ENCODE data around the gene TCF19. TPM values are rescaled to one million over a fixed set of nuclear protein-coding genes. Genes with fewer than 3 reads are reported as not detected.

TCF19 gene
- total RNA-seq, 2 donors from 2014 or later, result 10.8 to 12.5 TPM

- Histone ChIP-seq H3K4me1 (ENCODE audit: control insufficient read depth, insufficient read depth, low read length) (no peaks in the 10 kb centered on the region), H3K27me3 (ENCODE audit: control insufficient read depth, insufficient read depth, low read length, poor library complexity, severe bottlenecking) (no peaks in the 10 kb centered on the region), H3K4me3 (ENCODE audit: low read length) (no peak overlapping the region), H3K27ac (ENCODE audit: low read depth, low read length) (no peak overlapping the region), H3K9me3 (ENCODE audit: control insufficient read depth, low read length) (no peaks in the 10 kb centered on the region), H3K9ac (ENCODE audit: extremely low read depth, low read length, poor library complexity, severe bottlenecking) (no peak overlapping the region), H3K36me3 (ENCODE audit: control insufficient read depth, insufficient read depth, low read length) (peaks cover 10% of the 10 kb centered on the region)
- Mint-ChIP-seq H3K4me1 (peaks cover 17% of the 10 kb centered on the region), H3K27me3 (ENCODE audit: insufficient read depth) (peaks cover 7% of the 10 kb centered on the region), H3K4me3 (no peak overlapping the region), H3K27ac (peak overlapping the region; percentile 56), H3K36me3 (ENCODE audit: low read depth) (peaks cover 16% of the 10 kb centered on the region), H3K9me3 (no peaks in the 10 kb centered on the region)
- peak; percentile 86 for DNase-seq
- whole genome bisulfite sequencing, 2 experiments (ENCODE audit: insufficient coverage in 1 of 2, insufficient read length in 1 of 2), result 31 to 36% methylated on average over 4 of the region's 4 CpGs
- no peak for TF ChIP-seq CTCF (conservative IDR thresholded peaks at IDR 0.05)
Measured at GRCh38 chr6:31139599-31139998, 18.8 kb upstream of the TCF19 start.

- H3K27me3 ChIP-seq (ENCODE audit: control insufficient read depth, insufficient read depth, low read length, poor library complexity, severe bottlenecking), result no peaks in the 10 kb centered on the region
- H3K9ac ChIP-seq (ENCODE audit: extremely low read depth, low read length, poor library complexity, severe bottlenecking), result no peak overlapping the region
- no peak overlapping the region for H3K27ac Mint-ChIP-seq
Measured at GRCh38 chr6:31140643-31141042, 17.7 kb upstream of the TCF19 start.

GRCh38 chr6:31142361-31142761 is 16.0 kb upstream of the TCF19 start:
- WGBS, 2 experiments (ENCODE audit: insufficient coverage in 1 of 2, insufficient read length in 1 of 2), result 70 to 78% methylated on average over 2 of the region's 2 CpGs

More at GRCh38 chr6:31140643-31141042, 17.7 kb upstream of the TCF19 start:
- H3K36me3 Mint-ChIP-seq (ENCODE audit: low read depth), result peaks cover 26% of the 10 kb centered on the region
- H3K9me3 Mint-ChIP-seq, result no peaks in the 10 kb centered on the region
- H3K36me3 ChIP-seq (ENCODE audit: control insufficient read depth, insufficient read depth, low read length), result peaks cover 10% of the 10 kb centered on the region
- H3K27ac ChIP-seq (ENCODE audit: low read depth, low read length), result no peak overlapping the region
- peaks cover 7% of the 10 kb centered on the region for H3K27me3 Mint-ChIP-seq (ENCODE audit: insufficient read depth)
- H3K9me3 ChIP-seq (ENCODE audit: control insufficient read depth, low read length), result no peaks in the 10 kb centered on the region
- DNase-seq, result no peak
- peaks cover 17% of the 10 kb centered on the region for H3K4me1 Mint-ChIP-seq
- H3K4me1 ChIP-seq (ENCODE audit: control insufficient read depth, insufficient read depth, low read length), result no peaks in the 10 kb centered on the region
- no peak overlapping the region for H3K4me3 Mint-ChIP-seq
- TF ChIP-seq CTCF (conservative IDR thresholded peaks at IDR 0.05), result no peak
- H3K4me3 ChIP-seq (ENCODE audit: low read length), result no peak overlapping the region
- WGBS, 2 experiments (ENCODE audit: insufficient coverage in 1 of 2, insufficient read length in 1 of 2), result 88 to 92% methylated on average over 9 to 15 of the region's 15 CpGs

More at GRCh38 chr6:31142361-31142761, 16.0 kb upstream of the TCF19 start:
- no peak overlapping the region for H3K27ac Mint-ChIP-seq
- H3K9ac ChIP-seq (ENCODE audit: extremely low read depth, low read length, poor library complexity, severe bottlenecking), result no peak overlapping the region
- no peak overlapping the region for H3K27ac ChIP-seq (ENCODE audit: low read depth, low read length)
- H3K36me3 Mint-ChIP-seq (ENCODE audit: low read depth), result peaks cover 34% of the 10 kb centered on the region
- peaks cover 10% of the 10 kb centered on the region for H3K36me3 ChIP-seq (ENCODE audit: control insufficient read depth, insufficient read depth, low read length)
- H3K4me1 ChIP-seq (ENCODE audit: control insufficient read depth, insufficient read depth, low read length), result no peaks in the 10 kb centered on the region
- H3K4me3 ChIP-seq (ENCODE audit: low read length), result no peak overlapping the region
- peak; percentile 55 for DNase-seq
- no peak overlapping the region for H3K4me3 Mint-ChIP-seq
- no peaks in the 10 kb centered on the region for H3K9me3 ChIP-seq (ENCODE audit: control insufficient read depth, low read length)
- no peak for TF ChIP-seq CTCF (conservative IDR thresholded peaks at IDR 0.05)
- no peaks in the 10 kb centered on the region for H3K27me3 ChIP-seq (ENCODE audit: control insufficient read depth, insufficient read depth, low read length, poor library complexity, severe bottlenecking)
- H3K4me1 Mint-ChIP-seq, result peaks cover 17% of the 10 kb centered on the region
- peaks cover 7% of the 10 kb centered on the region for H3K27me3 Mint-ChIP-seq (ENCODE audit: insufficient read depth)
- no peaks in the 10 kb centered on the region for H3K9me3 Mint-ChIP-seq
